Transverse colon (tissue), 4 donors: ENCODE measurements around the gene ARHGEF11. TPM values are rescaled to one million over a fixed set of nuclear protein-coding genes. Genes with fewer than 3 reads are reported as not detected.

ENCODE experiments used
- DNase-seq: peaks from one replicate; pipeline ENCODE4 v3.0.0-alpha.2; 2019
- H3K27ac ChIP-seq, 4 donors: fragments of 200-600 bp; sonication (generic); 2 replicates each; pipeline ENCODE4 v1.5.1; 2016 to 2018; ENCODE audit warnings: inconsistent platforms in 4 of 4
- H3K27me3 ChIP-seq: fragments of 200-600 bp; sonication (generic); 2 replicates; pipeline ENCODE4 v1.5.1; 2017; ENCODE audit warnings: inconsistent platforms
- H3K36me3 ChIP-seq, 4 donors: fragments of 200-600 bp; sonication (generic); 2 replicates each; pipeline ENCODE4 v1.5.1; 2017 to 2019; ENCODE audit warnings: inconsistent platforms in 4 of 4
- H3K4me1 ChIP-seq, 4 donors: fragments of 200-600 bp; sonication (generic); 2 replicates each; pipeline ENCODE4 v1.5.1; 2017 to 2020; ENCODE audit warnings: inconsistent platforms in 4 of 4
- H3K4me3 ChIP-seq, 4 donors: fragments of 200-600 bp; sonication (generic); 1 replicate in 1 of 4; 2 replicates in 3 of 4; pipeline versions ENCODE4 v1.5.1 to v1.6.1; 2017 to 2019; ENCODE audit warnings: inconsistent platforms in 4 of 4
- H3K9me3 ChIP-seq, 2 donors: fragments of 200-600 bp; sonication (generic); 2 replicates each; pipeline ENCODE4 v1.5.1; 2017 to 2019; ENCODE audit warnings: inconsistent platforms in 2 of 2
- EP300 ChIP-seq: sonication (generic); formaldehyde crosslinking; IDR thresholded peaks from one replicate; pipeline ENCODE4 v1.6.1; 2017; ENCODE audit warnings: antibody characterized with exemption, low read depth
- POLR2A ChIP-seq: fragments of 450-650 bp; IDR thresholded peaks from one replicate; pipeline ENCODE4 v1.6.1; 2016; ENCODE audit warnings: antibody characterized with exemption, mild to moderate bottlenecking, moderate library complexity
- POLR2AphosphoS5 ChIP-seq, 3 donors: sonication (generic); formaldehyde crosslinking; IDR thresholded peaks; one replicate each; pipeline ENCODE4 v1.6.1; 2016; ENCODE audit warnings: antibody characterized with exemption in 3 of 3
- WGBS, 2 donors: methylation state at CpG; one replicate each; pipeline ENCODE4 v1.1.5; 2018; ENCODE audit warnings: low coverage in 1 of 2; 5-methylcytosine and 5-hydroxymethylcytosine counted together
- in situ Hi-C, 4 donors: fragments of 200-750 bp; cut with MboI; loops; one replicate each; pipeline versions ENCODE4 v1.15.0 to v1.15.1; 2017; ENCODE audit warnings: low sequenced_read_pairs in 3 of 4, low pct_ligation_motif_present in 1 of 4, low pct_unique_long_range_greater_than_20kb in 1 of 4
- intact Hi-C: fragments of 100-400 bp; cut with DNase I; formaldehyde crosslinking; loops from one replicate; pipeline ENCODE4 v1.15.1; 2023; ENCODE audit warnings: low total_unique reads
- total RNA-seq, 4 donors: library from RNA; depleted of rRNA; stranded (reverse); fragments of >200 nt; gene quantifications; one replicate each; pipeline ENCODE4 v1.1.0, GENCODE V29; 2016
- TF ChIP-seq, protein P1 (sequence below), 5 experiments: fragments of 200-600 bp in 3 of 5; fragments of 450-650 bp in 2 of 5; sonication (generic) in 3 of 5; IDR thresholded peaks; 1 replicate in 2 of 5; 2 replicates in 3 of 5; pipeline ENCODE4 v1.5.1; 2016 to 2017; ENCODE audit warnings: antibody characterized with exemption in 5 of 5, inconsistent platforms in 3 of 5, mild to moderate bottlenecking in 2 of 5, moderate library complexity in 1 of 5

Gene ARHGEF11
- total RNA-seq, 4 donors from 2014 or later, result 52.6 to 82.8 (median 62.1) TPM

DNA sequence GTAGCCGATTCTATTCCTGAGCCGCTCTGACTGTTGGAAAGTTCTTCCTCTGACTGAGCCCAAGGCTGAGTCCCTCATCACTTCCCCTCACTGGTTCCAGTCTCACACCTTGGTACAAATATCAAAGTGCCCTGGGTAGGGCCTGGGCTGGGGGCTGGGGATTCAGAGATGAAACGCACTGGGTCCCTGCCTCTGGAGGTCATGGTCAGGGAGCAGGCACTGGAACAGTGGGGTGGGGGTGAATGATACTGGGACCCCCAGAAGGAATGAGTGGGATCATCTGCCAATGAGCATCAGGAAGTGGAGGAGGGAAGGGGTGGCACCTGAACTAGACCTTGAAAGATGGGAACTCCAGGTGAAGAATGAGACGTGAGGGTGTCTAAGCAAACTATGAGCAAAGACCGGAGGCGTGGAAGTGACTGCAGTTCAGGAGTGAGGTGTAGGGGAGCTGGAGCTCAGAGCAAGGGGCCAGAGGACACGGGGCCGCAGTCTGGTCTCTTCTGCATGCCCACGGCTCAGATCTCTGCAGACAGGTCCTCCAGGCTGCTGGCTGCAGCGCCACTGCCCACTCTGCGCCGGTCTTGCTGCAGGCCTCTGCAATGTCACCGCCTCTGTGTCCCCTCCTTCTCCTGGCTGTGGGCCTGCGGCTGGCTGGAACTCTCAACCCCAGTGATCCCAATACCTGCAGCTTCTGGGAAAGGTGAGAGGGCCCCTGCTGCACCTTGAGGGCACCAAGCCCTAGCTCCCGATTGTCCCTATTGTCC is 142.0 kb downstream of the ARHGEF11 start:
- peaks cover 18% of the 10 kb centered on the region for H3K27me3 ChIP-seq
- no peak for DNase-seq
- WGBS, 2 donors, result 71 to 78% methylated on average over 4 to 15 of the region's 15 CpGs
- H3K9me3 ChIP-seq, result no peaks in the 10 kb centered on the region
- in situ Hi-C loops (no loop called here), intact Hi-C loops (no loop called here)
- H3K36me3 ChIP-seq, result no peaks in the 10 kb centered on the region
- H3K4me3 ChIP-seq, result no peak overlapping the region
- no peak for TF ChIP-seq POLR2AphosphoS5 (IDR thresholded peaks at IDR 0.05)
- TF ChIP-seq POLR2A, result no peak
- TF ChIP-seq, protein P1, sequence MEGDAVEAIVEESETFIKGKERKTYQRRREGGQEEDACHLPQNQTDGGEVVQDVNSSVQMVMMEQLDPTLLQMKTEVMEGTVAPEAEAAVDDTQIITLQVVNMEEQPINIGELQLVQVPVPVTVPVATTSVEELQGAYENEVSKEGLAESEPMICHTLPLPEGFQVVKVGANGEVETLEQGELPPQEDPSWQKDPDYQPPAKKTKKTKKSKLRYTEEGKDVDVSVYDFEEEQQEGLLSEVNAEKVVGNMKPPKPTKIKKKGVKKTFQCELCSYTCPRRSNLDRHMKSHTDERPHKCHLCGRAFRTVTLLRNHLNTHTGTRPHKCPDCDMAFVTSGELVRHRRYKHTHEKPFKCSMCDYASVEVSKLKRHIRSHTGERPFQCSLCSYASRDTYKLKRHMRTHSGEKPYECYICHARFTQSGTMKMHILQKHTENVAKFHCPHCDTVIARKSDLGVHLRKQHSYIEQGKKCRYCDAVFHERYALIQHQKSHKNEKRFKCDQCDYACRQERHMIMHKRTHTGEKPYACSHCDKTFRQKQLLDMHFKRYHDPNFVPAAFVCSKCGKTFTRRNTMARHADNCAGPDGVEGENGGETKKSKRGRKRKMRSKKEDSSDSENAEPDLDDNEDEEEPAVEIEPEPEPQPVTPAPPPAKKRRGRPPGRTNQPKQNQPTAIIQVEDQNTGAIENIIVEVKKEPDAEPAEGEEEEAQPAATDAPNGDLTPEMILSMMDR (IDR thresholded peaks at IDR 0.05), result no peak
- no peak for TF ChIP-seq EP300
- H3K4me1 ChIP-seq, result peaks cover 0 to 10% (median 0%) of the 10 kb centered on the region in 4 donors
- no peak overlapping the region for H3K27ac ChIP-seq

DNA sequence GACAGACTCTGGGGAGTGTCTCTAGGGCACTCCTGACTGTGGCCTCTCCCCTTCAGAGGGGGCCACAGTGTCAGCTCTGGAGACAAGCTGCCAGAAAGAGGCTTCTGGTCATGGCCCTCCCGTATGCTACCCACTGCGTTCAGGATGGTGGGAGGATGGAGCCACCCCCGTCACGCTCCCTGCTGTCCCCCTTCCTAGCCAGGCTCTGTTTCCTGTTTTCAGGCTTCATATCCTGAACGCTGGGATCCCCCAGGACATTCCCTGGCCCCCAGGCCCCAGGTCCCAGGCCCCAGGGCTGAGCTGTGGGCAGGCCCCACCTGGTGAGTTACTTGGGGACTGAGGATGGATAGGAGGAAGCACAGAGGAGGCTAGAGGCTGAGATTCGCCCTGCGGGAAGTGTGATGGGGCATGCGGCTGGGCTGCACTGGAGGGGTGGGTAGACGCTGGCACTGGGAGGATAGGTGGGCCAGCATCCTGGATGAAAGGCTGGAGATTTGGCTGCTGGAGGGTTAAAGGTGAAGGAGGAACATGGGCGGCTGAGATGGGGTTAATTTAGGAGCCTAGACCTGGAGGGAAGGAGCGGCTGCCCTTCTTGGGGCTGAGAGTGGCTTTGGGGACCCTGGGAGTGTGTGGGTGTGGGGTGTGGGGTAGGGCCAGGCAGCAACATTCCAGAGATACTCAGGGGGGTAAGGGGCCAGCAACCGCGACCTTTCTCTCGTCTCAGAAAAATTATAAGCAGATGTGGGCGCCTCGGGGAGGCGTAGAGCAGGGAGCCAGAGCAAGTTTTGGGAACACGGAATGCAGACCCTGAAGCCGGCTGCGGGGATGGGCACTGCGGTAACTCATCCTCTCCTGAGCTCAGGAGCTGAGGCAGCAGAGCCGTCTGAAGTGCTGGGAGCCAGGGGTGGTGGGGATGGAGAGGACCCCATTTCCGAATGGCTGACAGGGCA is 143.3 kb downstream of the ARHGEF11 start:
- no peak for TF ChIP-seq EP300
- TF ChIP-seq POLR2AphosphoS5 (IDR thresholded peaks at IDR 0.05), result no peak
- TF ChIP-seq, protein P1 (IDR thresholded peaks at IDR 0.05), result no peak
- no peak for TF ChIP-seq POLR2A
- intact Hi-C loops (no loop called here), in situ Hi-C loops (no loop called here)
- H3K9me3 ChIP-seq, result no peaks in the 10 kb centered on the region
- no peak overlapping the region for H3K27ac ChIP-seq
- WGBS, 2 donors, result 67 to 78% methylated on average over 10 to 22 of the region's 23 CpGs
- H3K27me3 ChIP-seq, result peaks cover 18% of the 10 kb centered on the region
- peaks cover 0 to 10% (median 0%) of the 10 kb centered on the region in 4 donors for H3K4me1 ChIP-seq
- no peak overlapping the region for H3K4me3 ChIP-seq
- no peak for DNase-seq
- H3K36me3 ChIP-seq, result no peaks in the 10 kb centered on the region

DNA sequence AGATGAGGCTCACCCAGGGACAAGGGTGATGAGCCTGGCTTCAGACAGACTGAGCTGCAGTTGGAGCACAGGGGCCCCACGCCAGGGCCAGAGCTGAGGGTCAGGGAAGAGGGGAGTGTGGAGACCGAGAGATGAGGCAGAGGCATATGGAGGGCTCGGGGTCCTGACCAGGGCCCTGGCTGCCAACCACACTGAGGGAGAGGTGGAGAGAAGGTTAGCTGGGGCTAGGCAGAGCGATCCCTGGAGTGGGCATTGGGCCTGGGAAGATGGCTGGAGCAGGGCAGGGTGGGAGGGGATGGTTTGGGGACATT is 144.0 kb downstream of the ARHGEF11 start:
- Histone ChIP-seq H3K4me3 (no peak overlapping the region), H3K36me3 (no peaks in the 10 kb centered on the region), H3K9me3 (no peaks in the 10 kb centered on the region), H3K27ac (no peak overlapping the region), H3K27me3 (peaks cover 15% of the 10 kb centered on the region), H3K4me1 (peaks cover 0 to 10% (median 0%) of the 10 kb centered on the region in 4 donors)
- in situ Hi-C loops, result no loop called here
- no peak for DNase-seq
- TF ChIP-seq POLR2A (no peak), POLR2AphosphoS5 (IDR thresholded peaks at IDR 0.05) (no peak), EP300 (no peak)
- TF ChIP-seq, protein P1 (IDR thresholded peaks at IDR 0.05), result no peak
- intact Hi-C loops, result no loop called here
- 85 to 89% methylated on average over 4 of the region's 4 CpGs for WGBS, 2 donors

DNA sequence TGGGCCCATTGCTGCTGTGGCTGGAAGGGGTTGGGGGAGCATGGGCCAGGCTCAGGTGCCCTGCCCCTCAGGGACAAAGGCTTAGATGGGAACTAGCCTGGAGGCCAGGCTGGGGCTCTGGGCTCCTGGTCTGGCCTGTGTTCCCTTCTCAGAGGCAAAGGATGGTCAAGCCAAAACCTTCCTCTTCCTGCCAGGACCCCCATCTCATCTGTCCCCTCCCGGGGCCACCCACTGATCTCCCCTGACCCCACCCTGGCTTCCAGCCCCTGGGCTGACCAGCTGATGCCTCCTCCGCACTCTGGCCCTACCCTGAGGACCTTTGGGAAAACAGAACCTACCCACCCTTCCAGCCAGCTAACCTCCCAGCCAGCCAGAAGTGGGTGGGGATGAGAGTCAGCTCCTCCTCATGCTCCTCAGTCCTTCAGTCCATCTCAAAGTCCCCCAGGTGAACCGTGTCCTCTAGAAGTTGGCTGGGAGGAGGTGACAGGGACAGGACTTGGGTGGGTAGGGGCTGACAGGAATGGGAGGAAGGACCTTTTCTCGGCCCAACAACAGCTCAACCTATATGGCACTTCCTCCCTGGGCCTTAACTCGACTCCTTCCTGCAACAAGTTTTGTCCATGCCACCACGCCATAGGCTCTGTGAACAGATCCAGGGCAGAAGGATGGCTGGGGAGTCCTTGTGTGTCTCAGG is 144.5 kb downstream of the ARHGEF11 start:
- intact Hi-C loops, result no loop called here
- no peaks in the 10 kb centered on the region for H3K36me3 ChIP-seq
- no peak for DNase-seq
- no peak for TF ChIP-seq POLR2A
- H3K4me3 ChIP-seq, result no peak overlapping the region
- in situ Hi-C loops, result no loop called here
- no peaks in the 10 kb centered on the region for H3K9me3 ChIP-seq
- 55 to 93% methylated on average over 3 to 4 of the region's 6 CpGs for WGBS, 2 donors
- peaks cover 0 to 10% (median 0%) of the 10 kb centered on the region in 4 donors for H3K4me1 ChIP-seq
- no peak overlapping the region for H3K27ac ChIP-seq
- H3K27me3 ChIP-seq, result peaks cover 10% of the 10 kb centered on the region
